GM06990 (cell line): ENCODE results near the gene CRYBG2.

Experiments used
- DNase-seq: peaks from one replicate; pipeline ENCODE4 v3.0.0-alpha.2; 2011; ENCODE audit not compliant: insufficient read length; ENCODE audit errors: extremely low read depth
- H3K27me3 ChIP-seq: replicated peaks from 2 replicates; pipeline ENCODE4 v1.6.0; 2011; ENCODE audit warnings: low read length; ENCODE audit not compliant: control insufficient read depth, insufficient read depth
- H3K36me3 ChIP-seq: 2 replicates; pipeline ENCODE4 v1.5.1; 2011; ENCODE audit warnings: low read length; ENCODE audit not compliant: control insufficient read depth, insufficient read depth
- H3K4me3 ChIP-seq: replicated peaks from 2 replicates; pipeline ENCODE4 v1.5.1; 2011; ENCODE audit warnings: low read depth, mild to moderate bottlenecking, control low read depth, low read length
- TF ChIP-seq, protein P1 (sequence below): IDR thresholded peaks from 2 replicates; pipeline ENCODE4 v1.5.1; 2011; ENCODE audit warnings: low read length, control low read depth, mild to moderate bottlenecking, inconsistent platforms; ENCODE audit not compliant: insufficient read depth, poor library complexity, severe bottlenecking

CRYBG2 gene

DNA sequence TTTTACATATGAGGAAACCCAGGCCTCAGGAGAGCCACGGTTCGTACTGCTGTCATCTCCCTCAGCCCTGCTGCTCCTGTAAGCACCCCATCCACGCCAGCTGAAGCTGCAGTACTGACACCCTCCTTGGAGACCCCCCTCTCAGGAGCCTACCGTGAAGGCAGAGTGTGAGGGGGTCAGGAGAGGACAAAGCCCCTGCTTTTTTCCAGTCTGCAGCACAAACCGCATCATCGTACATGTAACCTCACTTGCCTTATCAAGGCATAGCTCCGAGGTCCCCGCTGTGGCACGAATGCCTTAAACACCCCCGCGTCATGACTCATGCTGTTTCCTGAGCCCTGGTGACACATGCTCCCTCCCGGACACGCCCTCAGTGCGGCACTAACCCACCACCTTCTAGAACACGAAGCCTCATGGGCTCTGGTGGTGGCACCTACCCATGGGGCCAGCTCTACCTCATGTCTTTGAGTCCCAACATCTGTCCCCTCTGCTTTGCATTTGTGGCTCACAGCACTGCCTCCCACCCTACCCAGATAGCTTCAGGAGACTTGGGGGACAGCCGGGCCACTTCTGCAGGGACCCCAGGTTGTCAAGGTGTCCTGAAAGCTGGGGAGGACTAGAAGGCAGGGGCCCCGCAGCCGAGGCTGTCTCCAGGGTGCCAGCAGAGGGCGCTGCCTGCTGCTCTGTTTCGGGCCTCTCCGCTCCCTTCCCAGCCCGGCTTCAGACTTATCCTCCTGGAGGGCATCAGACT, 69.2 kb downstream of the CRYBG2 start:
- H3K4me3 ChIP-seq: no peak overlapping the region
- H3K27me3 ChIP-seq: no peaks in the 10 kb centered on the region
- H3K36me3 ChIP-seq: peaks cover 2% of the 10 kb centered on the region; the same call in 1 of the 2 replicates
- peak; percentile 76 for DNase-seq
- TF ChIP-seq, protein P1, sequence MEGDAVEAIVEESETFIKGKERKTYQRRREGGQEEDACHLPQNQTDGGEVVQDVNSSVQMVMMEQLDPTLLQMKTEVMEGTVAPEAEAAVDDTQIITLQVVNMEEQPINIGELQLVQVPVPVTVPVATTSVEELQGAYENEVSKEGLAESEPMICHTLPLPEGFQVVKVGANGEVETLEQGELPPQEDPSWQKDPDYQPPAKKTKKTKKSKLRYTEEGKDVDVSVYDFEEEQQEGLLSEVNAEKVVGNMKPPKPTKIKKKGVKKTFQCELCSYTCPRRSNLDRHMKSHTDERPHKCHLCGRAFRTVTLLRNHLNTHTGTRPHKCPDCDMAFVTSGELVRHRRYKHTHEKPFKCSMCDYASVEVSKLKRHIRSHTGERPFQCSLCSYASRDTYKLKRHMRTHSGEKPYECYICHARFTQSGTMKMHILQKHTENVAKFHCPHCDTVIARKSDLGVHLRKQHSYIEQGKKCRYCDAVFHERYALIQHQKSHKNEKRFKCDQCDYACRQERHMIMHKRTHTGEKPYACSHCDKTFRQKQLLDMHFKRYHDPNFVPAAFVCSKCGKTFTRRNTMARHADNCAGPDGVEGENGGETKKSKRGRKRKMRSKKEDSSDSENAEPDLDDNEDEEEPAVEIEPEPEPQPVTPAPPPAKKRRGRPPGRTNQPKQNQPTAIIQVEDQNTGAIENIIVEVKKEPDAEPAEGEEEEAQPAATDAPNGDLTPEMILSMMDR: peak; percentile 95

DNA sequence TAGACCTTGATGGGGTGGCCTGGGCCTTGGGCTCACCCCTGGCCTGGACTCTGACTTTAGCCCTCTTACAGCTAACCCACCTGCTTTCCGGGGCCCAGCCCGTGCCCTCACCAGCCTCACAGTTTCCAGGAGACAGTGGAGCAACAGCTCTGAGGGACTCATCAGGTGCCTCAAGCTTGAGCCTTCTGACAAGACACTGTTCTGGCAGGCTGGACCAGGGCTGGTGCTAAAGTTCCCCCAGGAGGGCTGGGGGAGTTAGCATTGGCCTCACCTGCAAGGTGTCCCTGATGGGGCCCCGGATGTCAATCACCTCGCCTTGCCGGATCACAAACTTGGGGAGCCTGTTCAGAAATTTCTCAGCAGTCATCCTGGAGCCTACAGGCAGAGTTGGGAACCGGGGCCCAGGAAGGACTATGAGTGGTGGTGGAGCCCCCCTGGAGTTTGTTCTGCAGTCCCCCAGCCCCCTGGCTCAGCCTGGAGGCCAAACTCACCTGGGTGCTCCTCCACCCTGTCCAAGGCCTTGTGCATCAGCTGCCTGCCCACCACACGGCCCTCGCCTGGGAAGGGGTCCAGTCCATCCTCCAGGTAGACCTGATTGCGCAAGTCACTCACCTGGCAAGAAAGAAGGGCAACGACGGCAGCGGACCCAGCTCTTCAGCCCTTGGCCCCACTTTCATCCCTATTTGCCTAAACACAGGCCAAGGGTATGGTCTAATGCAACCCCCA, 69.9 kb downstream of the CRYBG2 start:
- H3K36me3 ChIP-seq: peaks cover 2% of the 10 kb centered on the region; the same call in 1 of the 2 replicates
- TF ChIP-seq, protein P1: no peak
- DNase-seq: no peak
- H3K4me3 ChIP-seq: no peak overlapping the region
- H3K27me3 ChIP-seq: no peaks in the 10 kb centered on the region

DNA sequence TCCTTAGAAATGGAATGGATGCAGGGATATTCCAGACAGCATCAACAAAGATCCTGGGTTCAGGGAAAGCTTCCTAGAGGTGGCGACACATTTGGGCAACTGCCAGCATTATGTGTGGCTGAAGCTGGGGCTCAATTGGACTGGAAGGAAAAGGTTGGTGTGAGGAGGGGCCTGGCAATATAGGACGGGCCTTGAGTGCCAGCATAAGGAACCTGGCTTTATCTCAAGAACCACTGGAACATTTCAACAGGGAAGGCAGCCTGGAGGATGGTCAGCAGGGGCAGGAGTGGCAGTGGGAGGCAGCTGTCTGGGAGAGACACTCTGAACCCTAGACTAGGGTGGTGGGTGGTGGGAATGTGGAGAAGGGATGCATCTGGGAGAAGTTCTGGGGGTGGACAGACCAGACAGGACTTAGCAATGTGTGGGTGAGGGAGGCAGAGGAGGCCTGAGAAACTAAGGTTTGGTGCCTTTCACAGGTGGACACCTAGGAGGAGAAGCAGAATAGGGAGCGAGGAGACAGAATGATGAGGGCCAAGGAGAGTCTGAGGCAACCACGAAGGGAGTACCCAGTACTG, 70.6 kb downstream of the CRYBG2 start:
- no peak for DNase-seq
- Histone ChIP-seq H3K27me3 (no peaks in the 10 kb centered on the region), H3K4me3 (no peak overlapping the region), H3K36me3 (peaks cover 2% of the 10 kb centered on the region; the same call in 1 of the 2 replicates)
- TF ChIP-seq, protein P1: no peak

DNA sequence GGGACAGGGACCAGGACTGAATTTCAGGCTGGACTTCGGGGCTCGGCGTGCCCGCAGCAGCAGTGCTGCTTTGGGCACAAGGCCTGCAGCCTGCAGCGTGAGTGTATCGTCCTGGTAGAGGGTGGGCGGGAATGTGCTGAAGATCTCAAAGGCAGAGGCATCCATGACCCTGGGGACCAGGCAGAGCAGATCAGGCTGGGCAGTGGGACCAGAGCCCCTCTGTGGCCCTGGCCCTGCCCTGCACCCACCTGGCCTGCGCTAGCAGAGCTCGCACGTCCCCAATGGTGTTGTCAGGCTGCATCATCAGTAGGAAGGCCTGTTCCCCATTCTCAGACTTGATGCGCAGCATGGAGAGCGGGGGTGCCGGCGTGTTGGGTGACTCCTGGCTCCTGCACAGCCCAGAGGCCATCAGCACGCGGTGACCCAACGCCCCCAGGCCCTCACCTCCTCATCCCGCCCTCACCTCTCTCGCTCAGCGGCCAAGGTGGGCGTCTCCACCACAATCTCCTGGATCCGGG, 71.5 kb downstream of the CRYBG2 start:
- DNase-seq: no peak
- H3K36me3 ChIP-seq: peaks cover 3% of the 10 kb centered on the region
- TF ChIP-seq, protein P1: no peak
- no peak overlapping the region for H3K4me3 ChIP-seq
- H3K27me3 ChIP-seq: no peaks in the 10 kb centered on the region

DNA sequence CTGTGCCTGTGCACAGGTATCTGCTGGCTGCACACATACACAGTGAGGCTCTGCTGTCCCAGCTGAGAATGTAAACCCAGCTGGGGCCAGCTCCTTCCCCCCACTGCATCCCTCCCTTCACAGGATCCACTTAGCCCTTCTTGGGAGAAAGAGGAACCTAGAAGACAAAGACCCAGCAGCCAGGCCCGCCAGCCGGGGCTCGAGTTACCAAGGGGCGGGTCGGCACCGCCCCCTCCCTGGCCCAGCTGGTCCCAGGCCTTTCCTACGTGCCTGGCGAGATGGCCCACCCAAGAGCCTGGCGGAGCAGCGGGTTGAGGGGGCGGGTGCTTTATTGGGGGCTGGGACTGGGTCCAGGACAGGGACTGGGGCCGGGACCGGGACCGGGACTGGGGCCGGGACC, 72.0 kb downstream of the CRYBG2 start:
- TF ChIP-seq, protein P1: no peak
- Histone ChIP-seq H3K36me3 (peaks cover 3% of the 10 kb centered on the region), H3K27me3 (no peaks in the 10 kb centered on the region), H3K4me3 (no peak overlapping the region)
- no peak for DNase-seq
